Lung (tissue), 12 donors: ENCODE measurements around the gene CACNA1D. TPM values are rescaled to one million over a fixed set of nuclear protein-coding genes. Genes with fewer than 3 reads are reported as not detected.

ENCODE experiments used
- ATAC-seq: fragments of 200-7000 bp; cut with Tn5 transposase; one replicate; pipeline ENCODE4 v1.9.1; 2020; ENCODE audit warnings: moderate number of reproducible peaks; ENCODE audit not compliant: insufficient read depth, low FRiP score
- DNase-seq, 3 donors: peaks; one replicate each; pipeline ENCODE4 v3.0.0-alpha.2; 2013 to 2017
- H3K27ac ChIP-seq, 2 donors: one replicate each; pipeline ENCODE4 v1.5.1; 2013; ENCODE audit warnings: mild to moderate bottlenecking in 2 of 2, moderate library complexity in 2 of 2, control low read depth in 1 of 2, inconsistent platforms in 1 of 2, low read depth in 1 of 2, low read length in 1 of 2
- H3K27me3 ChIP-seq, 3 donors: one replicate each; pipeline ENCODE4 v1.5.1; 2013; ENCODE audit warnings: low read length in 2 of 3; ENCODE audit not compliant: control insufficient read depth in 3 of 3, insufficient read depth in 3 of 3
- H3K36me3 ChIP-seq, 4 donors: one replicate each; pipeline ENCODE4 v1.5.1; 2013; ENCODE audit warnings: low read length in 4 of 4, mild to moderate bottlenecking in 1 of 4, moderate library complexity in 1 of 4; ENCODE audit not compliant: control insufficient read depth in 4 of 4, insufficient read depth in 4 of 4
- H3K4me1 ChIP-seq, 5 donors: one replicate each; pipeline ENCODE4 v1.5.1; 2013; ENCODE audit warnings: low read length in 5 of 5, mild to moderate bottlenecking in 2 of 5, moderate library complexity in 1 of 5; ENCODE audit not compliant: control insufficient read depth in 5 of 5, insufficient read depth in 5 of 5
- H3K4me3 ChIP-seq: one replicate; pipeline ENCODE4 v1.5.1; 2013; ENCODE audit warnings: mild to moderate bottlenecking, control low read depth, moderate library complexity
- H3K9ac ChIP-seq, 2 donors: one replicate each; pipeline ENCODE4 v1.5.1; 2013; ENCODE audit warnings: low read length in 2 of 2, control low read depth in 1 of 2; ENCODE audit not compliant: insufficient read depth in 1 of 2
- H3K9me3 ChIP-seq, 4 donors: one replicate each; pipeline ENCODE4 v1.5.1; 2013; ENCODE audit warnings: low read length in 3 of 4, mild to moderate bottlenecking in 1 of 4, moderate library complexity in 1 of 4; ENCODE audit not compliant: control insufficient read depth in 4 of 4, insufficient read depth in 3 of 4
- WGBS, 2 donors: extraction: QIAGEN DNeasy Blood & Tissue Kit; methylation state at CpG; one replicate each; pipeline ENCODE4 v1.1.7; 2013; 5-methylcytosine and 5-hydroxymethylcytosine counted together
- polyA plus RNA-seq, 2 donors: library from polyadenylated mRNA; stranded (reverse); fragments of 200-250 nt; gene quantifications; one replicate each; pipeline ENCODE4 v1.2.1, GENCODE V29; 2013
- total RNA-seq, 2 donors: library from RNA; depleted of rRNA in 1 of 2; stranded (reverse); fragments of >200 nt in 1 of 2; gene quantifications; one replicate each; pipeline ENCODE4 v1.2.1, GENCODE V29; 2014 to 2021
- TF ChIP-seq, protein P1 (sequence below): IDR thresholded peaks from 2 replicates; pipeline ENCODE4 v1.5.1; 2012; ENCODE audit warnings: mild to moderate bottlenecking; ENCODE audit errors: control extremely low read depth, extremely low read depth
- donor health status: control.
- donor health status: control.
- donor health status: Bipolar disorder and iron deficiency.
- donor health status: healthy.
- donor health status: DM: yes; HTN: yes; CAD: no.

Gene CACNA1D
- total and polyA plus RNA-seq, 4 donors: 2.7 to 96.8 (median 23.1) TPM

DNA sequence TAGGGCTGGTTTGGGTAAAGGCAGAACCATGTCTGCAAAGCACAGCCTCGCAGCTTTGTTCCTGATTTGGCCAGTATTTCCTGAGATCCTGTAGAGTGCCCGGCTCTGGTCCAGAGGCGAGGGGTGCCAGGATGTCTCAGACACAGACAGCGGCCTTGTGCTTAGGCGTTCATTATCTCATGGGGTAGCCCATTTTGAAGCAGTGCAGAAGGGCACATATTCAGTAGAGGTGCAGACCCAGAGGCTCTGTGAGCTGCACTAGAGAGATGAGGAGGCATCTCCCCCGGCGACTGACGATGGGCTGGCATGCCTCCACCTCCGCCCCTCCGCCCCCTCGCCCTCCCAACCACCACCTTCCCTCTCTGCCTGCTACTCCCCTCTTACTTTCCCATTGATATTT lies 181.5 kb downstream of the CACNA1D start:
- H3K9me3 ChIP-seq: no peaks in the 10 kb centered on the region
- WGBS, 2 donors: 80 to 81% methylated on average over 11 of the region's 11 CpGs
- DNase-seq (no peak), ATAC-seq (no peak)
- no peaks in the 10 kb centered on the region for H3K27me3 ChIP-seq
- peaks cover 0 to 14% (median 5%) of the 10 kb centered on the region in 4 donors for H3K36me3 ChIP-seq
- no peak overlapping the region for H3K27ac ChIP-seq
- H3K4me3 ChIP-seq: no peak overlapping the region
- H3K9ac ChIP-seq: no peak overlapping the region
- H3K4me1 ChIP-seq: peaks cover 0 to 60% (median 20%) of the 10 kb centered on the region in 5 donors
- TF ChIP-seq, protein P1, sequence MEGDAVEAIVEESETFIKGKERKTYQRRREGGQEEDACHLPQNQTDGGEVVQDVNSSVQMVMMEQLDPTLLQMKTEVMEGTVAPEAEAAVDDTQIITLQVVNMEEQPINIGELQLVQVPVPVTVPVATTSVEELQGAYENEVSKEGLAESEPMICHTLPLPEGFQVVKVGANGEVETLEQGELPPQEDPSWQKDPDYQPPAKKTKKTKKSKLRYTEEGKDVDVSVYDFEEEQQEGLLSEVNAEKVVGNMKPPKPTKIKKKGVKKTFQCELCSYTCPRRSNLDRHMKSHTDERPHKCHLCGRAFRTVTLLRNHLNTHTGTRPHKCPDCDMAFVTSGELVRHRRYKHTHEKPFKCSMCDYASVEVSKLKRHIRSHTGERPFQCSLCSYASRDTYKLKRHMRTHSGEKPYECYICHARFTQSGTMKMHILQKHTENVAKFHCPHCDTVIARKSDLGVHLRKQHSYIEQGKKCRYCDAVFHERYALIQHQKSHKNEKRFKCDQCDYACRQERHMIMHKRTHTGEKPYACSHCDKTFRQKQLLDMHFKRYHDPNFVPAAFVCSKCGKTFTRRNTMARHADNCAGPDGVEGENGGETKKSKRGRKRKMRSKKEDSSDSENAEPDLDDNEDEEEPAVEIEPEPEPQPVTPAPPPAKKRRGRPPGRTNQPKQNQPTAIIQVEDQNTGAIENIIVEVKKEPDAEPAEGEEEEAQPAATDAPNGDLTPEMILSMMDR: no peak

DNA sequence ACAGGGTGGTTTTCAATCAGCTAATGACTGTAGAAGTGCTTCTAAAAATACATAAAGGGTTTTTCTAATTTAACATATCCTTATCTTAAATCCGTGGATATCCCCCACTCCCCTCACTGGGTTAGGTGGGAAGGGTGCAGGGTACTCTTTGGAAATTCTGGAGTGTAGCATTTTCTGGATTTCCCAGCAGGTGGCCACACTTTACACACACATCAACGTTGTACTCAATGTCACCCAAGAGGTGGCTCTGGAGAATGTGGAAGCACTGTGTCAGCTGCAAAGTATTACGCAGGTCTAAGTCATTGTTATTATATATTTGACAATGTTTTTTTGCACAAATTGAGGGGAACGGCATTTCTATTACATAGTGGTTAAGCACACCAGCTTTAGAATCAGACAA lies 183.0 kb downstream of the CACNA1D start:
- 28 to 35% methylated on average over 4 of the region's 4 CpGs for WGBS, 2 donors
- Histone ChIP-seq H3K9me3 (no peaks in the 10 kb centered on the region), H3K9ac (no peak overlapping the region), H3K27me3 (no peaks in the 10 kb centered on the region), H3K4me1 (peaks cover 0 to 47% (median 13%) of the 10 kb centered on the region in 5 donors), H3K27ac (no peak overlapping the region), H3K36me3 (peaks cover 0 to 20% (median 9%) of the 10 kb centered on the region in 4 donors), H3K4me3 (no peak overlapping the region)
- TF ChIP-seq, protein P1: no peak
- no peak for DNase-seq
- ATAC-seq: no peak

DNA sequence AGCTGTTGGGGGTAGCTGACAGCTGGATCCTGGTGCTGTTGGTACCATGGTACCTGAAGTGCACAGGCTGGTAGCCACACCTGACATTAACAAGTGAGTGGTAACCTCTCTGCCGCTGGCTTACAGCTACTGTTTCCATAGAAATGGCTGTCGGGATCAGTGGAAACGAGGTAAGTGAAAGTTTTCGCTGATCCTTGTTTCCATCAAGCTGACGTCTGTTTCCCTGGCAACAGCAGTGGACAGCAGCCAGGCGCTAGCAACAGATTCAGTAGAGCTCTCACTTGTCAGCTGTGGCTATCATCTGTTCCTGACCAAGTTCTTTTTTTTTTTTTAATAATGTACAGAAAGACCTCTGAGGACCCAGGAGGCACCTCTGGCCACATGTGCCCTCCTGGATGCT lies 185.6 kb downstream of the CACNA1D start:
- peak; percentile 94 to 97 (median 95) for DNase-seq
- peaks cover 0 to 22% (median 5%) of the 10 kb centered on the region in 5 donors for H3K4me1 ChIP-seq

More for the DNA sequence above, 185.6 kb downstream of the CACNA1D start:
- TF ChIP-seq, protein P1: no peak
- no peak for ATAC-seq
- no peaks in the 10 kb centered on the region for H3K27me3 ChIP-seq
- H3K27ac ChIP-seq: peak overlapping the region in 1 of 2 donors; percentile 57
- H3K4me3 ChIP-seq: no peak overlapping the region
- H3K36me3 ChIP-seq: peaks cover 0 to 20% (median 9%) of the 10 kb centered on the region in 4 donors
- no peak overlapping the region for H3K9ac ChIP-seq
- 46 to 68% methylated on average over 6 of the region's 6 CpGs for WGBS, 2 donors
- H3K9me3 ChIP-seq: no peaks in the 10 kb centered on the region
